Fibroblast of skin of left biceps (primary cell): Measurements from ENCODE around the gene TAS1R1.

Experiments used
- DNase-seq, 2 experiments: peaks; one replicate each; pipeline ENCODE4 v3.0.0-alpha.2; 2013; ENCODE audit warnings: low read depth in 2 of 2

TAS1R1 gene

GRCh38 chr1:6572653-6573383, 17.7 kb downstream of the TAS1R1 start:
- DNase-seq: no peak

- no peak for DNase-seq
These were observed 19.0 kb downstream of the TAS1R1 start for GRCh38 chr1:6574025-6574620.

GRCh38 chr1:6574818-6575217, 19.7 kb downstream of the TAS1R1 start:
- no peak for DNase-seq

GRCh38 chr1:6577831-6578525, 22.9 kb downstream of the TAS1R1 start:
- DNase-seq: no peak

- DNase-seq: no peak
These were observed 23.7 kb downstream of the TAS1R1 start for GRCh38 chr1:6578624-6579373.

- DNase-seq: peak; percentile 88 to 92
These were observed 24.4 kb downstream of the TAS1R1 start, which contains the start of gene ZBTB48 for GRCh38 chr1:6579374-6580118. Gene ZBTB48, plus strand, starts transcription at chr1:6579994. Its CDS starts 616 bp downstream, at chr1:6580610.

GRCh38 chr1:6580119-6580592, 25.0 kb downstream of the TAS1R1 start:
- DNase-seq: no peak

GRCh38 chr1:6580593-6581409, 25.7 kb downstream of the TAS1R1 start:
- no peak for DNase-seq

GRCh38 chr1:6581561-6582305, 26.6 kb downstream of the TAS1R1 start:
- no peak for DNase-seq

- no peak for DNase-seq
These were observed 27.3 kb downstream of the TAS1R1 start for GRCh38 chr1:6582370-6582769.

- DNase-seq: no peak
These were observed 29.3 kb downstream of the TAS1R1 start for GRCh38 chr1:6584126-6585080.

- no peak for DNase-seq
These were observed 30.1 kb downstream of the TAS1R1 start for GRCh38 chr1:6585081-6585722.

GRCh38 chr1:6585841-6586240, 30.7 kb downstream of the TAS1R1 start:
- no peak for DNase-seq

GRCh38 chr1:6586404-6586816, 31.3 kb downstream of the TAS1R1 start:
- no peak for DNase-seq

GRCh38 chr1:6587261-6588005, 32.3 kb downstream of the TAS1R1 start:
- no peak for DNase-seq

GRCh38 chr1:6588128-6588892, 33.2 kb downstream of the TAS1R1 start:
- no peak for DNase-seq
